Astrocyte (in vitro differentiated cells and primary cell): ENCODE results near the gene SNED1. TPM values are rescaled to one million over a fixed set of nuclear protein-coding genes. Genes with fewer than 3 reads are reported as not detected.

ENCODE experiments used
- DNase-seq: peaks from one replicate; pipeline ENCODE4 v3.0.0-alpha.2; 2010; ENCODE audit warnings: low read depth
- FAIRE-seq: peaks from 2 replicates; lab custom pipeline; 2011; peaks lifted over from hg19 to GRCh38; lab: Jason Lieb, UNC
- H2AFZ ChIP-seq: 2 replicates; pipeline ENCODE4 v1.6.0; 2012; ENCODE audit warnings: low read depth, low read length, inconsistent platforms
- H3K27ac ChIP-seq: 2 replicates; pipeline ENCODE4 v1.5.1; 2011; ENCODE audit warnings: low read depth, low read length, inconsistent platforms
- H3K27me3 ChIP-seq: 2 replicates; pipeline ENCODE4 v1.6.0; 2011; ENCODE audit warnings: low read length, inconsistent platforms; ENCODE audit not compliant: insufficient read depth
- H3K36me3 ChIP-seq: 2 replicates; pipeline ENCODE4 v1.5.1; 2011; ENCODE audit warnings: low read length, inconsistent platforms; ENCODE audit not compliant: insufficient read depth
- H3K4me1 ChIP-seq: 2 replicates; pipeline ENCODE4 v1.5.1; 2011; ENCODE audit warnings: low read length, inconsistent platforms; ENCODE audit not compliant: insufficient read depth
- H3K4me2 ChIP-seq: 2 replicates; pipeline ENCODE4 v1.6.0; 2012; ENCODE audit warnings: low read length, inconsistent platforms
- H3K4me3 ChIP-seq: 2 replicates; pipeline ENCODE4 v1.5.1; 2011; ENCODE audit warnings: low read depth, mild to moderate bottlenecking, low read length, inconsistent platforms; ENCODE audit not compliant: insufficient read depth
- H3K79me2 ChIP-seq: 2 replicates; pipeline ENCODE4 v1.6.0; 2012; ENCODE audit warnings: mild to moderate bottlenecking, low read length, inconsistent platforms; ENCODE audit not compliant: insufficient read depth
- H3K9ac ChIP-seq: 2 replicates; pipeline ENCODE4 v1.6.0; 2012; ENCODE audit warnings: mild to moderate bottlenecking, low read length, inconsistent platforms
- H3K9me3 ChIP-seq: 2 replicates; pipeline ENCODE4 v1.5.1; 2012; ENCODE audit warnings: low read depth, mild to moderate bottlenecking, low read length, inconsistent platforms; ENCODE audit not compliant: insufficient read depth
- H4K20me1 ChIP-seq: 2 replicates; pipeline ENCODE4 v1.6.0; 2012; ENCODE audit warnings: low read length, inconsistent platforms; ENCODE audit not compliant: insufficient read depth
- H3K27ac Mint-ChIP-seq: one replicate; pipeline ENCODE4 v1.8.0; 2021; ENCODE audit warnings: mild to moderate bottlenecking, mixed read lengths; ENCODE audit not compliant: unreplicated experiment
- H3K27me3 Mint-ChIP-seq: one replicate; pipeline ENCODE4 v1.8.0; 2021; ENCODE audit warnings: low read depth, mixed read lengths; ENCODE audit not compliant: unreplicated experiment
- H3K36me3 Mint-ChIP-seq: one replicate; pipeline ENCODE4 v1.8.0; 2021; ENCODE audit warnings: low read depth, mixed read lengths; ENCODE audit not compliant: unreplicated experiment
- H3K4me1 Mint-ChIP-seq: one replicate; pipeline ENCODE4 v1.8.0; 2021; ENCODE audit warnings: low read depth, mixed read lengths; ENCODE audit not compliant: unreplicated experiment
- H3K4me3 Mint-ChIP-seq: one replicate; pipeline ENCODE4 v1.8.0; 2021; ENCODE audit warnings: mild to moderate bottlenecking, moderate library complexity, mixed read lengths; ENCODE audit not compliant: unreplicated experiment
- H3K9me3 Mint-ChIP-seq: one replicate; pipeline ENCODE4 v1.8.0; 2021; ENCODE audit warnings: mild to moderate bottlenecking, mixed read lengths; ENCODE audit not compliant: unreplicated experiment
- EZH2 ChIP-seq: IDR thresholded peaks from 2 replicates; pipeline ENCODE4 v1.6.1; 2012; ENCODE audit warnings: mild to moderate bottlenecking, low read length, inconsistent platforms; ENCODE audit not compliant: insufficient read depth
- total RNA-seq: library from RNA; stranded (reverse); gene quantifications from 2 replicates; pipeline ENCODE4 v1.2.1, GENCODE V29; 2021
- TF ChIP-seq, protein P1 (sequence below): IDR thresholded peaks from 2 replicates; pipeline ENCODE4 v1.5.1; 2011; ENCODE audit warnings: low read depth, mild to moderate bottlenecking, inconsistent platforms, low read length, moderate library complexity; ENCODE audit not compliant: insufficient read depth

Gene SNED1
- total RNA-seq, 1 donor from 2014 or later = 0.23 TPM

DNA sequence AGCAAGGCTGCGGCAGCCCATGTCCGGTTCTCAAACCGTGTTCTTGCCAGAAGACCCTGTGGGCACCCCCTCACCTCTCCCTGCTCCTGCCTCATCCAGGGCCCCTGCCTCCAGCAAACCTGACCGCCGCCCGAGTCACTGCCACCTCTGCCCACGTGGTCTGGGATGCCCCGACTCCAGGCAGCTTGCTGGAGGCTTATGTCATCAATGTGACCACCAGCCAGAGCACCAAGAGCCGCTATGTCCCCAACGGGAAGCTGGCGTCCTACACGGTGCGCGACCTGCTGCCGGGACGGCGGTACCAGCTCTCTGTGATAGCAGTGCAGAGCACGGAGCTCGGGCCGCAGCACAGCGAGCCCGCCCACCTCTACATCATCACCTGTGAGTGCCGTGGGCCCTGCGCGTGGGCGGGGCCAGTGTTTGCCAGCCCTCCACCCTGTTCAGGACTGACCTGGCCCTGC is 71.4 kb downstream of the SNED1 start:
- H3K36me3 Mint-ChIP-seq = no peaks in the 10 kb centered on the region
- FAIRE-seq = no peak
- Histone ChIP-seq H4K20me1 (no peaks in the 10 kb centered on the region), H2AFZ (no peak overlapping the region), H3K27ac (no peak overlapping the region), H3K4me1 (no peaks in the 10 kb centered on the region), H3K9ac (no peak overlapping the region), H3K4me2 (no peak overlapping the region), H3K27me3 (no peaks in the 10 kb centered on the region), H3K36me3 (no peaks in the 10 kb centered on the region), H3K9me3 (no peaks in the 10 kb centered on the region), H3K79me2 (no peaks in the 10 kb centered on the region), H3K4me3 (no peak overlapping the region)
- peaks cover 42% of the 10 kb centered on the region for H3K27me3 Mint-ChIP-seq
- no peak overlapping the region for H3K4me3 Mint-ChIP-seq
- DNase-seq = no peak
- TF ChIP-seq, protein P1, sequence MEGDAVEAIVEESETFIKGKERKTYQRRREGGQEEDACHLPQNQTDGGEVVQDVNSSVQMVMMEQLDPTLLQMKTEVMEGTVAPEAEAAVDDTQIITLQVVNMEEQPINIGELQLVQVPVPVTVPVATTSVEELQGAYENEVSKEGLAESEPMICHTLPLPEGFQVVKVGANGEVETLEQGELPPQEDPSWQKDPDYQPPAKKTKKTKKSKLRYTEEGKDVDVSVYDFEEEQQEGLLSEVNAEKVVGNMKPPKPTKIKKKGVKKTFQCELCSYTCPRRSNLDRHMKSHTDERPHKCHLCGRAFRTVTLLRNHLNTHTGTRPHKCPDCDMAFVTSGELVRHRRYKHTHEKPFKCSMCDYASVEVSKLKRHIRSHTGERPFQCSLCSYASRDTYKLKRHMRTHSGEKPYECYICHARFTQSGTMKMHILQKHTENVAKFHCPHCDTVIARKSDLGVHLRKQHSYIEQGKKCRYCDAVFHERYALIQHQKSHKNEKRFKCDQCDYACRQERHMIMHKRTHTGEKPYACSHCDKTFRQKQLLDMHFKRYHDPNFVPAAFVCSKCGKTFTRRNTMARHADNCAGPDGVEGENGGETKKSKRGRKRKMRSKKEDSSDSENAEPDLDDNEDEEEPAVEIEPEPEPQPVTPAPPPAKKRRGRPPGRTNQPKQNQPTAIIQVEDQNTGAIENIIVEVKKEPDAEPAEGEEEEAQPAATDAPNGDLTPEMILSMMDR = no peak
- TF ChIP-seq EZH2 = no peak
- H3K4me1 Mint-ChIP-seq = no peaks in the 10 kb centered on the region
- no peaks in the 10 kb centered on the region for H3K9me3 Mint-ChIP-seq
- H3K27ac Mint-ChIP-seq = no peak overlapping the region

GRCh38 chr2:241070361-241070760 is 71.9 kb downstream of the SNED1 start:
- Histone ChIP-seq H3K9me3 (no peaks in the 10 kb centered on the region), H2AFZ (no peak overlapping the region), H3K4me2 (no peak overlapping the region), H3K4me1 (no peaks in the 10 kb centered on the region), H4K20me1 (no peaks in the 10 kb centered on the region), H3K79me2 (no peaks in the 10 kb centered on the region), H3K36me3 (no peaks in the 10 kb centered on the region), H3K27me3 (no peaks in the 10 kb centered on the region), H3K9ac (no peak overlapping the region), H3K27ac (no peak overlapping the region), H3K4me3 (no peak overlapping the region)
- H3K36me3 Mint-ChIP-seq = no peaks in the 10 kb centered on the region
- H3K4me3 Mint-ChIP-seq = no peak overlapping the region
- H3K4me1 Mint-ChIP-seq = no peaks in the 10 kb centered on the region
- peaks cover 37% of the 10 kb centered on the region for H3K27me3 Mint-ChIP-seq
- no peak for FAIRE-seq
- no peaks in the 10 kb centered on the region for H3K9me3 Mint-ChIP-seq
- no peak for DNase-seq
- TF ChIP-seq EZH2 = no peak
- TF ChIP-seq, protein P1 = no peak
- H3K27ac Mint-ChIP-seq = no peak overlapping the region

GRCh38 chr2:241070811-241071676 is 72.6 kb downstream of the SNED1 start:
- TF ChIP-seq, protein P1 = no peak
- no peak for TF ChIP-seq EZH2
- H3K9me3 Mint-ChIP-seq = no peaks in the 10 kb centered on the region
- Histone ChIP-seq H4K20me1 (no peaks in the 10 kb centered on the region), H3K27me3 (no peaks in the 10 kb centered on the region), H3K79me2 (no peaks in the 10 kb centered on the region), H3K4me1 (no peaks in the 10 kb centered on the region), H3K4me3 (no peak overlapping the region), H3K36me3 (no peaks in the 10 kb centered on the region), H3K27ac (no peak overlapping the region), H3K9me3 (no peaks in the 10 kb centered on the region), H2AFZ (no peak overlapping the region), H3K4me2 (no peak overlapping the region), H3K9ac (no peak overlapping the region)
- peaks cover 32% of the 10 kb centered on the region for H3K27me3 Mint-ChIP-seq
- no peak for DNase-seq
- no peaks in the 10 kb centered on the region for H3K4me1 Mint-ChIP-seq
- no peak overlapping the region for H3K27ac Mint-ChIP-seq
- FAIRE-seq = no peak
- H3K4me3 Mint-ChIP-seq = no peak overlapping the region
- no peaks in the 10 kb centered on the region for H3K36me3 Mint-ChIP-seq
